B cell (primary cell): Measurements from ENCODE around the gene SLC2A6. TPM values are rescaled to one million over a fixed set of nuclear protein-coding genes. Genes with fewer than 3 reads are reported as not detected.

Experiments used
- ATAC-seq: fragments of 200-7000 bp; cut with Tn5 transposase; one replicate; pipeline ENCODE4 v1.10.0; 2021; ENCODE audit warnings: low read depth, mild to moderate bottlenecking, moderate number of reproducible peaks, moderate library complexity
- CTCF ChIA-PET: fragments of 350-600 bp; sonication (Branson Sonifier 250); formaldehyde crosslinking; loops from one replicate; lab custom pipeline; 2021; ENCODE audit warnings: antibody characterized with exemption, inconsistent platforms; lab: Charles Lee
- POLR2A ChIA-PET: fragments of 350-600 bp; sonication (Branson Sonifier 250); formaldehyde crosslinking; loops from one replicate; lab custom pipeline; 2021; ENCODE audit warnings: antibody characterized with exemption; lab: Charles Lee
- DNase-seq: peaks from one replicate; pipeline ENCODE4 v3.0.0; 2013
- H2AFZ ChIP-seq: 2 replicates; pipeline ENCODE4 v1.6.1; 2012; ENCODE audit warnings: mild to moderate bottlenecking, low read depth, low read length; ENCODE audit not compliant: insufficient read depth, poor library complexity, severe bottlenecking
- H3K27ac ChIP-seq, 2 donors: 1 replicate in 1 of 2; 2 replicates in 1 of 2; pipeline ENCODE4 v1.5.1; 2012 to 2013; ENCODE audit warnings: low read length in 2 of 2, mild to moderate bottlenecking in 2 of 2, moderate library complexity in 1 of 2
- H3K27me3 ChIP-seq, 4 experiments: fragments of 200-600 bp in 1 of 4; sonication (generic) in 1 of 4; replicated peaks in 1 of 4; 1 replicate in 2 of 4; 2 replicates in 2 of 4; pipeline versions ENCODE4 v1.6.1 to v1.7.0; 2013 to 2016; ENCODE audit warnings: low read length in 3 of 4, mild to moderate bottlenecking in 2 of 4, mixed read lengths in 1 of 4, moderate library complexity in 1 of 4; ENCODE audit not compliant: insufficient read depth in 4 of 4, control insufficient read depth in 3 of 4; ENCODE audit errors: control extremely low read depth in 1 of 4
- H3K36me3 ChIP-seq, 2 experiments: replicated peaks in 1 of 2; 1 replicate in 1 of 2; 2 replicates in 1 of 2; pipeline versions ENCODE4 v1.6.1 to v1.7.1; 2013; ENCODE audit warnings: low read length in 1 of 2; ENCODE audit not compliant: insufficient read depth in 2 of 2, control insufficient read depth in 1 of 2; ENCODE audit errors: control extremely low read depth in 1 of 2, extremely low read depth in 1 of 2
- H3K4me1 ChIP-seq, 2 donors: fragments of 200-600 bp in 1 of 2; sonication (generic) in 1 of 2; 1 replicate in 1 of 2; 2 replicates in 1 of 2; pipeline versions ENCODE4 v1.5.1 to v1.6.1; 2013 to 2017; ENCODE audit warnings: low read length in 2 of 2; ENCODE audit not compliant: control insufficient read depth in 2 of 2, insufficient read depth in 2 of 2
- H3K4me2 ChIP-seq: replicated peaks from 2 replicates; pipeline ENCODE3; 2012; ENCODE audit warnings: mild to moderate bottlenecking, low read depth, low read length; ENCODE audit not compliant: poor library complexity, severe bottlenecking
- H3K4me3 ChIP-seq, 5 experiments: fragments of 200-600 bp in 1 of 5; sonication (generic) in 1 of 5; 1 replicate in 3 of 5; 2 replicates in 2 of 5; pipeline versions ENCODE4 v1.5.1 to v1.7.0; 2011 to 2016; ENCODE audit warnings: low read length in 4 of 5, mild to moderate bottlenecking in 4 of 5, low read depth in 2 of 5, control low read depth in 1 of 5, moderate library complexity in 1 of 5; ENCODE audit not compliant: insufficient read depth in 1 of 5; ENCODE audit errors: control extremely low read depth in 1 of 5, extremely low read depth in 1 of 5
- H3K79me2 ChIP-seq: fragments of 200-600 bp; sonication (generic); one replicate; pipeline ENCODE4 v1.6.0; 2016; ENCODE audit warnings: low read length; ENCODE audit not compliant: control insufficient read depth, insufficient read depth
- H3K9ac ChIP-seq: fragments of 200-600 bp; sonication (generic); 2 replicates; pipeline ENCODE4 v1.6.1; 2017; ENCODE audit warnings: mild to moderate bottlenecking, low read length, moderate library complexity
- H3K9me3 ChIP-seq, 3 donors: one replicate each; pipeline versions ENCODE4 v1.6.1 to v1.7.1; 2013; ENCODE audit warnings: low read length in 2 of 3; ENCODE audit not compliant: control insufficient read depth in 2 of 3, insufficient read depth in 1 of 3; ENCODE audit errors: control extremely low read depth in 1 of 3
- H4K20me1 ChIP-seq: 2 replicates; pipeline ENCODE4 v1.6.0; 2012; ENCODE audit warnings: mild to moderate bottlenecking, low read length; ENCODE audit not compliant: insufficient read depth, control insufficient read depth, poor library complexity, severe bottlenecking
- H3K27ac Mint-ChIP-seq: one replicate; pipeline ENCODE4 v1.8.0; 2021; ENCODE audit warnings: mixed read lengths
- H3K27me3 Mint-ChIP-seq: one replicate; pipeline ENCODE4 v1.8.0; 2021; ENCODE audit warnings: mixed read lengths
- H3K4me1 Mint-ChIP-seq: one replicate; pipeline ENCODE4 v1.8.0; 2021; ENCODE audit warnings: mixed read lengths
- H3K4me3 Mint-ChIP-seq: one replicate; pipeline ENCODE4 v1.8.0; 2021; ENCODE audit warnings: mixed read lengths
- H3K9me3 Mint-ChIP-seq: one replicate; pipeline ENCODE4 v1.8.0; 2022; ENCODE audit warnings: mixed read lengths; ENCODE audit not compliant: insufficient read depth
- EZH2 ChIP-seq: IDR thresholded peaks from 2 replicates; pipeline ENCODE4 v1.6.1; 2012; ENCODE audit warnings: borderline replicate concordance, low read depth, mild to moderate bottlenecking, moderate library complexity, low read length; ENCODE audit not compliant: insufficient read depth, poor library complexity, severe bottlenecking
- WGBS: methylation state at CpG from one replicate; pipeline ENCODE4 v1.1.5; 2013; ENCODE audit warnings: missing lambda C conversion rate; ENCODE audit not compliant: insufficient coverage; 5-methylcytosine and 5-hydroxymethylcytosine counted together
- intact Hi-C: fragments of 100-400 bp; cut with micrococcal nuclease; formaldehyde crosslinking; loops from one replicate; pipeline ENCODE4 v1.10.0; 2022
- polyA plus RNA-seq: library from polyadenylated mRNA; depleted of rRNA; stranded (reverse); fragments of >200 nt; gene quantifications from 2 replicates; pipeline ENCODE4 v1.2.3, GENCODE V29; 2012
- total RNA-seq, 2 donors: library from RNA; stranded (reverse); fragments of 120-200 nt in 1 of 2; gene quantifications; 1 replicate in 1 of 2; 2 replicates in 1 of 2; pipeline versions ENCODE4 v1.2.3 to v1.2.4, GENCODE V29; 2013 to 2022
- TF ChIP-seq, protein P1 (sequence below): fragments of 200-600 bp; IDR thresholded peaks from one replicate; pipeline ENCODE4 v1.8.0; 2022; ENCODE audit warnings: antibody characterized with exemption, mild to moderate bottlenecking

Gene SLC2A6
- total and polyA plus RNA-seq, 2 donors (not counting 1 experiment from before 2014, with no cell fraction given): 51.8 to 108 TPM

GRCh38 chr9:133443248-133443647 is 35.7 kb downstream of the SLC2A6 start:
- no peaks in the 10 kb centered on the region for H3K36me3 ChIP-seq
- POLR2A ChIA-PET: interaction anchor here (0.6 to 2.0 kb wide), 2 partner anchors 16 to 46 kb away, joined by 3 to 7 read pairs; partner anchors contain the start of gene CACFD1
- H2AFZ ChIP-seq: no peak overlapping the region
- WGBS: 98% methylated on average over 15 of the region's 15 CpGs
- H3K27me3 Mint-ChIP-seq: no peaks in the 10 kb centered on the region
- TF ChIP-seq EZH2: no peak
- TF ChIP-seq, protein P1, sequence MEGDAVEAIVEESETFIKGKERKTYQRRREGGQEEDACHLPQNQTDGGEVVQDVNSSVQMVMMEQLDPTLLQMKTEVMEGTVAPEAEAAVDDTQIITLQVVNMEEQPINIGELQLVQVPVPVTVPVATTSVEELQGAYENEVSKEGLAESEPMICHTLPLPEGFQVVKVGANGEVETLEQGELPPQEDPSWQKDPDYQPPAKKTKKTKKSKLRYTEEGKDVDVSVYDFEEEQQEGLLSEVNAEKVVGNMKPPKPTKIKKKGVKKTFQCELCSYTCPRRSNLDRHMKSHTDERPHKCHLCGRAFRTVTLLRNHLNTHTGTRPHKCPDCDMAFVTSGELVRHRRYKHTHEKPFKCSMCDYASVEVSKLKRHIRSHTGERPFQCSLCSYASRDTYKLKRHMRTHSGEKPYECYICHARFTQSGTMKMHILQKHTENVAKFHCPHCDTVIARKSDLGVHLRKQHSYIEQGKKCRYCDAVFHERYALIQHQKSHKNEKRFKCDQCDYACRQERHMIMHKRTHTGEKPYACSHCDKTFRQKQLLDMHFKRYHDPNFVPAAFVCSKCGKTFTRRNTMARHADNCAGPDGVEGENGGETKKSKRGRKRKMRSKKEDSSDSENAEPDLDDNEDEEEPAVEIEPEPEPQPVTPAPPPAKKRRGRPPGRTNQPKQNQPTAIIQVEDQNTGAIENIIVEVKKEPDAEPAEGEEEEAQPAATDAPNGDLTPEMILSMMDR: no peak
- peaks cover 24% of the 10 kb centered on the region for H3K4me1 Mint-ChIP-seq
- H4K20me1 ChIP-seq: no peaks in the 10 kb centered on the region
- no peaks in the 10 kb centered on the region for H3K27me3 ChIP-seq
- H3K79me2 ChIP-seq: no peaks in the 10 kb centered on the region
- no peak overlapping the region for H3K4me3 ChIP-seq
- H3K9ac ChIP-seq: no peak overlapping the region
- peaks cover 0 to 9% (median 0%) of the 10 kb centered on the region in 3 donors for H3K9me3 ChIP-seq
- H3K4me1 ChIP-seq: peaks cover 17 to 25% of the 10 kb centered on the region in 2 donors
- no peak for ATAC-seq
- intact Hi-C loops: no loop called here
- CTCF ChIA-PET: no interaction called here
- H3K27ac ChIP-seq: no peak overlapping the region
- no peak overlapping the region for H3K4me2 ChIP-seq
- H3K4me3 Mint-ChIP-seq: no peak overlapping the region
- no peak for DNase-seq
- no peak overlapping the region for H3K27ac Mint-ChIP-seq
- H3K9me3 Mint-ChIP-seq: no peaks in the 10 kb centered on the region

DNA sequence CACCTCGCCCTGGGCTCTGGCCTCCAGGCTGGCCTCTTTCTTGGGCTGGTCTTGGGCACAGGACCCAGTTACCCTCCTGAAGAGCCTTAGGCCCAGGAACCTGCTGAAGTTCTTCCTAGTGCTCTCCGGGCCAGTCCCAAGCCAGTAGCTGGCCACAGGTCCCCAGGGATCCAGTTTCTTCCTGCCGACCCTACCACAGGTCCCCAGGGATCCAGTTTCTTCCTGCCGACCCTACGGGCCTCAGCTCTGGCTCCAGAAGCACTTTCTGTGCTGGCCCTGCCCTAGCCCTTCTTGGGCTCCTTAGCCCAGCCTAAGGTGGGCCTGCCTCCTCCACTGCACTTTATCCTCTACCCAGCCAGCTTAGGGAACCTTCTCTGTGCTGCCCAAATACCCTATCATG is 37.3 kb downstream of the SLC2A6 start:
- H4K20me1 ChIP-seq: no peaks in the 10 kb centered on the region
- Mint-ChIP-seq H3K27me3 (no peaks in the 10 kb centered on the region), H3K27ac (peak overlapping the region; percentile 97)

More for the DNA sequence above, 37.3 kb downstream of the SLC2A6 start:
- ChIA-PET POLR2A (interaction anchor here (0.8 to 2.0 kb wide), 2 partner anchors 16 to 18 kb away, joined by 4 to 7 read pairs; partner anchors contain the start of gene CACFD1), CTCF (no interaction called here)
- Histone ChIP-seq H2AFZ (peak overlapping the region; percentile 74), H3K79me2 (no peaks in the 10 kb centered on the region), H3K4me1 (peaks cover 17 to 29% of the 10 kb centered on the region in 2 donors), H3K9me3 (peaks cover 0 to 9% (median 0%) of the 10 kb centered on the region in 3 donors), H3K27me3 (peaks cover 0 to 5% (median 0%) of the 10 kb centered on the region in 4 experiments), H3K36me3 (no peaks in the 10 kb centered on the region), H3K4me2 (peak overlapping the region; percentile 61), H3K27ac (peak overlapping the region; percentile 89 to 93), H3K9ac (peak overlapping the region; percentile 12), H3K4me3 (no peak overlapping the region)
- no peaks in the 10 kb centered on the region for H3K9me3 Mint-ChIP-seq
- DNase-seq: peak; percentile 44
- no peak for TF ChIP-seq EZH2
- TF ChIP-seq, protein P1: no peak
- intact Hi-C loops: loop anchor here (1.0 kb wide), 1 partner anchor 19 kb away; no protein-coding TSS in a partner anchor
- no peak for ATAC-seq
- 24% methylated on average over 5 of the region's 5 CpGs for WGBS
- H3K4me3 Mint-ChIP-seq: peak overlapping the region; percentile 34
- peaks cover 24% of the 10 kb centered on the region for H3K4me1 Mint-ChIP-seq
